GM21526 (cell line): ENCODE data around the gene ZNF844.
"Not testable (repeated sequence)": the region's sequence is repeated elsewhere in the genome, so short reads cannot be mapped to it uniquely, and the experiment has no call there.

ENCODE experiments used
- ATAC-seq: cut with Tn5 transposase; IDR thresholded peaks from one replicate; pipeline ENCODE4 v1.9.1; 2021; ENCODE audit warnings: moderate library complexity; ENCODE audit not compliant: unreplicated experiment, low FRiP score

Gene ZNF844

DNA sequence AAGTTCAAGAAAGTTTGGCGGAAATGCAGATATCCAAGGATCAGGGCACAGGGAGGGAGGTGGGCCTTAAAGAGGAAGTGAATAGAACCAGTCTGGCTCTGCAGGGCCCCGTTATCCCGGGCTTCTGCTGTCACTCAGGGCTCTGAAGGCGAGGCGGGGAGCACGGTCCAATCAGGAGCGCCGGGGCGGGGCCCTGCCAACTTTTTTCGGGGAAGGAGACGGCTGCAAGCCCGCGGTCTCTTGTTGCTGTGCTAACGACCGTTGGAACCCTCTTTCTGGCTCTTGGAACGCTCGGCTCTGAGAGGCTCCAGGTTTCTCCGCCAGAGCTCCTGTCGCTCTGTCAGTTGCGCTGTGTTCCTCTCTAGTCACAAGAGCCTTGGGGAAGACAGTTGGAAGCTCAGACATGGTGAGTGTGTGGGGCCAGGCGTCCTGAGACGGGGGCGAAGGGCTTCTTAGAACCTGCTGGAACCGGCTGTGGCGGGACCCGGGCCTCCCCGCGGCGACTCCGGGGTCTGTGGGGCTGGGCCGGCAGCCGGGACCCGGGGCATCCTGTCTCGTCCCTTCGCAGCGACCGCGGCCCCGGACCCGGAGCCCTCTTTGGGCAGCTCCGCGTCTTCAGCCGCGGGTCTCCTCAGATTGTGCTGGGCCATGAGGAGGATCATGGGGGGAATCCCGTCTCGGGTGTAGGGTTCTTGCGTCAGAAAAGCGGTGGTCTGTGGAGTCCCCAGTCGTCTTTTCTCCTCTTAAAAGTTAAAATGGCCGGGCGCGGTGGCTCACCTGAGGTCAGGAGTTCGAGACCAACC, 27.7 kb downstream of the ZNF844 start:
- ATAC-seq, result no peak

GRCh38 chr19:12092956-12093355, 28.4 kb downstream of the ZNF844 start:
- no peak for ATAC-seq

DNA sequence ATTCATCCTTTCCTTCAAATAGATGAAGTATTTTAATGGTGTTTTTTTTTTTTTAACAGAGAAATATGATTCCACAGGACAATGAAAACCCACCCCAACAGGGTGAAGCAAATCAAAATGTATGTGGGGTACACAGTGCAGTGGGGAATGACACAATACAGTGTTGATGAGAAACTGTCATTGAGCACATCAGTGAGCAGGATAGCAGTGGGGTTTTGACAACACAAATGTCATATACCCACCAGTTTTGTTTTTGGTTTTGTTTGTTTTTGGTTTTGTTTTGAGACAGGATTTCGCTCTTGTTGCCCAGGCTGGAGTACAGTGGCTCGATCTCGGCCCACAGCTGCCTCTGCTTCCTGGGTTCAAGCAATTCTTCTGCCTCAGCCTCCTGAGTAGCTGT, 29.2 kb downstream of the ZNF844 start:
- no peak for ATAC-seq

- no peak for ATAC-seq
These were observed 30.7 kb downstream of the ZNF844 start for GRCh38 chr19:12095111-12095790.

- no peak for ATAC-seq
These were observed 33.5 kb downstream of the ZNF844 start for GRCh38 chr19:12098040-12098439.

GRCh38 chr19:12103909-12104308, 39.4 kb downstream of the ZNF844 start:
- not testable (repeated sequence) for ATAC-seq

DNA sequence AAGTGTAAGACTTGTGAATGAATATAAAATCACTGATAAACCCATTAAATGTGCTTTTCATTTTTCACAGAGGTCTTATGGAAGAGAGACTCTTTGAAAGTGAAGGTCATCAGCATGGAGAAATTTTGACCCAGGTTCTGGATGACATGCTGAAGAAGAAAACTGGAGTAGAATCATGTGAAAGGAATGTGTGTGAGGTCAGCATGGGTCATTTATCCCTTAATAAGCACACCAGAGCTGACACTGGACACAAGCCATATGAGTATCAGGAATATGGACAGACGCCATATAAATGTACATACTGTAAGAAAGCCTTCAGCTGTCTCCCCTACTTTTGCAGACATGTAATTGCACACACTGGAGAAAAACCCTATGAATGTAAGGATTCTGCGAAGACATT, 46.6 kb downstream of the ZNF844 start:
- no peak for ATAC-seq

- ATAC-seq, result no peak
These were observed 47.6 kb downstream of the ZNF844 start for GRCh38 chr19:12111943-12112637.

GRCh38 chr19:12112701-12113100, 48.2 kb downstream of the ZNF844 start:
- no peak for ATAC-seq

DNA sequence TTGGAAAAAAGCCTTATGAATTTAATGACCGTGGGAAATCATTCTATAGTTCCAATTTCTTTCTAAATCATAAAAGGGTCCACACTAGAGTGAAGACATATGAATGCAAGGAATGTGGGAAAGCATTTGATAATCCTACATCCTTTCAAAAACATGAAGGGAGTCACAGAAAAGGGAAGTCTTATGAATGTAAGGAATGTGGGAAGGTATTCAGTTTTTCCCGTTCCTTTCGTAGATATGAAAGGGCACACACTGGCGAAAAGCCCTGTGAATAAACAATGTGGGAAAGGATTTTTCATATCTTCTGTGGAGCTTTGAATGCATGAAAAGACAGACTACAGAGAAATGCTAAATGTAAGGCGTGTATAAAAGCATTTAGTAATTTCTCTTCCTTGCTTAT, 48.6 kb downstream of the ZNF844 start:
- no peak for ATAC-seq

DNA sequence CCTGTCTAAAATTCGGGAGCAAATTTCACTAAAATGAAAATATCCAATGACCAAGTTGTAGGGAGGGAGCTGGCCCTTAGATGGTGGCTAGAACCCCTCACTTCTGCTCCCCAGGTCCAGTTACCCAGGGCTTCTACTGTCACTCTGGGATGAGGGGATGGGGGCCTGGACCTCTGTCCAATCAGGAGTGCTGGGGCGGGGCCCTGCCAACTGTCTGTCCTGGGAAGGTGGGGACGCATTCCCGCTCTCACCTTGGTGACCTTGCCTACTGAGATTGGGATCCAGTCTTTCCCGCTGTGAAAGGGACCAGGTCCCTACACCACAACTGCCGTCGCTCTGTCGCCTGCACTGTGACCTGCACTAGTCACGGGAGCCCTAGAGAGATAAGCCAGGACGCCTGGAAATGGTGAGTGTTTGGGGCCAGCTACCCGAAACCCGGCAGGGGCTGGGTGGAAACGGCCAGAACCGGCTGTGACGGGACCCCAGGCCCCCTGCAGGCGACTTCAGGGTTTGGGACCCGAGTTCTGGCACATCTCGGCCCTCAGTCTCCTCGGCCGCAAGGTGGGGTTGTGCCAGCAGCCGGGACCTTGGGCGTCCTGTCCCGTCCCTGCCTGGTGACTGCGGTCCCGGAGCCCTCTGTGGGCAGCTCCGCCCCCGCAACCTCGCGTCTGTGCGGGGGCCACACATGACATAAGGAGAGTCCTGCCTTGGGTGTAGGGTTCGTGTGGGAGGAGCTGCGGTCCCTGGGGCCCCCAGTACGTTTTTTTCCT, 52.9 kb downstream of the ZNF844 start:
- no peak for ATAC-seq

DNA sequence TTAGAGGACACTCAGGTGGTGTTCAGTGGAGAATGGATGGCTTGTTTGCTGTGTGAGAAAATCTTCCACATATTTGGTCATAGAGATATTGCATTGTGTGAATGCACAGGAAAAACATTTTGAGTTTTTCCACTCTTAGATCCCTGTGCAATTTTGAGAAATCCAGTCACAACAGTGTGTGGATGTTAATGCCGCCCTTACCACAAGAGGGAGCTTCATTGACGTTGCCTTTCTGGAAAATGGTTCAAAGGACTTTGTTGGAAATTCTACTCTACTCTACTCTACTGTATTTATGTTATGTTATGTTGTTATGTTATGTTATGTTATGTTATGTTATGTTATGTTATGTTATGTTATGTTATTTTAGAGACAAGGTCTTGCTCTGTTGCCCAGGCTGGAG, 62.2 kb downstream of the ZNF844 start:
- no peak for ATAC-seq
